DND-41 (cell line): ENCODE data around the gene JUN.

Source experiments
- CTCF ChIP-seq: IDR thresholded peaks from 2 replicates; pipeline ENCODE4 v1.5.1; 2012; ENCODE audit warnings: borderline replicate concordance, low read length, moderate library complexity, mild to moderate bottlenecking; ENCODE audit not compliant: poor library complexity, severe bottlenecking; ENCODE audit errors: extremely low read depth
- EZH2 ChIP-seq: IDR thresholded peaks from 3 replicates; pipeline ENCODE4 v1.6.1; 2012; ENCODE audit warnings: borderline replicate concordance, low read depth, mild to moderate bottlenecking, moderate library complexity, low read length, inconsistent platforms; ENCODE audit not compliant: severe bottlenecking

DNA sequence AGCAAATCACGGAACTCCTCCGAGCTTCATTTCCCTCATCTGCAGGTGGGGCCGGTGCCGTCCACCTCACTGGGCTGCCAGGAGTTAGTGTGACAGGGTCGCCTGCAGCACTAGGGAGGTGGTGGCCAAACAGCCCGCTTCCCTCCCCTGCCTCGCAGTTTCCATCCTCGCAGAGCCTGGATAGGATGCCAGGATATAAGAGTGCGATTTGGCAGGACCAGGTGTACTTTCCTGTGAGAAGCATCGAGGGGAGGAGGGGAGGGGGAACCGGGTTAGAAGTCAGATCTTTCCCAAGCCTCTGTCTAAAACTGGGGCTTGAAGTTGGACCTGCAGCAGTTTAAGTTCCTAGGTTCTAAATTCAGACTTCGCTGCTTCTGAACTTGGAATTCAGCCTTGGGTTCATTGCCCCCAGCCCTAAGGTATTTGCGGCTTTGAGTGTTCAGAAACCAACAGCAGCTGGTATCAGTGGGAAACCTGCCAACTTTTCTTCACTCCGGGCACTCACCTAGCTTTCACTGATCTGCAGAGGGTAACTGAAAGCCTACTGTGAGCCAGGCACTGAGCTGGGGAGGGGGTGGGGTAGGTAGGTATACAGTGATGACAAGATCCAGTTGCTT, 1.7 kb upstream of the JUN start:
- TF ChIP-seq CTCF (no peak), EZH2 (no peak)
